Endometrial microvascular endothelial cells (primary cell): ENCODE results near the gene EIF3L. TPM values are rescaled to one million over a fixed set of nuclear protein-coding genes. Genes with fewer than 3 reads are reported as not detected.

Source experiments
- total RNA-seq: library from RNA; depleted of rRNA; stranded (reverse); fragments of >200 nt; gene quantifications from one replicate; pipeline ENCODE4 v1.2.3, GENCODE V29; 2015; ENCODE audit errors: inconsistent ontology term

EIF3L gene
- total RNA-seq, 1 donor from 2014 or later, result 397 TPM

Other genes starting within 250 kb of the EIF3L start
- gene GGA1, start 240.6 kb upstream of the EIF3L start, total RNA-seq, result 64.9 TPM
- gene SH3BP1, start 209.8 kb upstream of the EIF3L start, total RNA-seq, result 2.0 TPM
- gene PDXP, start 190.7 kb upstream of the EIF3L start, total RNA-seq, result 16.4 TPM
- 7,013 TPM for gene LGALS1, start 173.8 kb upstream of the EIF3L start, total RNA-seq
- gene NOL12, start 163.1 kb upstream of the EIF3L start, total RNA-seq, result 56.5 TPM
- 135 TPM for gene TRIOBP, start 152.4 kb upstream of the EIF3L start, total RNA-seq
- 32.1 TPM for gene GCAT, start 41.5 kb upstream of the EIF3L start, total RNA-seq
- not detected for gene GALR3, start 26.0 kb upstream of the EIF3L start, total RNA-seq
- gene ANKRD54, start 5.1 kb upstream of the EIF3L start, total RNA-seq, result 54.3 TPM
- 63.0 TPM for gene MICALL1, start 56.9 kb downstream of the EIF3L start, total RNA-seq
- gene C22orf23, start 104.2 kb downstream of the EIF3L start, total RNA-seq, result not detected
- gene POLR2F, start 104.3 kb downstream of the EIF3L start, total RNA-seq, result 80.4 TPM
- gene SOX10, start 135.1 kb downstream of the EIF3L start, total RNA-seq, result not detected
- gene PICK1, start 208.0 kb downstream of the EIF3L start, total RNA-seq, result 17.2 TPM
- gene SLC16A8, start 234.8 kb downstream of the EIF3L start, total RNA-seq, result not detected